Astrocyte (in vitro differentiated cells and primary cell): ENCODE data around the gene ZFP42.

ENCODE experiments used
- CTCF ChIP-seq: IDR thresholded peaks from 2 replicates; pipeline ENCODE4 v1.5.1; 2011; ENCODE audit warnings: low read depth, mild to moderate bottlenecking, inconsistent platforms, low read length, moderate library complexity; ENCODE audit not compliant: insufficient read depth
- EZH2 ChIP-seq: IDR thresholded peaks from 2 replicates; pipeline ENCODE4 v1.6.1; 2012; ENCODE audit warnings: mild to moderate bottlenecking, low read length, inconsistent platforms; ENCODE audit not compliant: insufficient read depth

GRCh38 chr4:188025476-188025875 is 29.9 kb downstream of the ZFP42 start:
- no peak for TF ChIP-seq CTCF
- no peak for TF ChIP-seq EZH2
